GM18499 (cell line): ENCODE data around the gene SYT1.
"Not testable (repeated sequence)": the region's sequence is repeated elsewhere in the genome, so short reads cannot be mapped to it uniquely, and the experiment has no call there.

ENCODE experiments used
- ATAC-seq: cut with Tn5 transposase; IDR thresholded peaks from one replicate; pipeline ENCODE4 v1.9.1; 2021; ENCODE audit warnings: moderate number of reproducible peaks; ENCODE audit not compliant: insufficient read depth, unreplicated experiment

Gene SYT1

GRCh38 chr12:78964521-78964920, 99.9 kb downstream of the SYT1 start:
- ATAC-seq = no peak

- no peak for ATAC-seq
Observed at GRCh38 chr12:78966062-78966461, 101.5 kb downstream of the SYT1 start.

- ATAC-seq = no peak
Observed at GRCh38 chr12:78966926-78967325, 102.4 kb downstream of the SYT1 start.

- ATAC-seq = no peak
Observed at GRCh38 chr12:78968226-78968625, 103.7 kb downstream of the SYT1 start.

GRCh38 chr12:78970041-78970440, 105.5 kb downstream of the SYT1 start:
- ATAC-seq = no peak

- ATAC-seq = no peak
Observed at GRCh38 chr12:78977304-78977867, 112.8 kb downstream of the SYT1 start.

GRCh38 chr12:78994168-78994791, 129.7 kb downstream of the SYT1 start:
- ATAC-seq = no peak

- ATAC-seq = no peak
Observed at GRCh38 chr12:79000501-79000900, 135.9 kb downstream of the SYT1 start.

- ATAC-seq = no peak
Observed at GRCh38 chr12:79001404-79001803, 136.8 kb downstream of the SYT1 start.

- ATAC-seq = no peak
Observed at GRCh38 chr12:79006306-79006705, 141.7 kb downstream of the SYT1 start.

GRCh38 chr12:79008591-79008990, 144.0 kb downstream of the SYT1 start:
- ATAC-seq = no peak

- ATAC-seq = no peak
Observed at GRCh38 chr12:79012636-79013035, 148.1 kb downstream of the SYT1 start.

GRCh38 chr12:79016181-79016580, 151.6 kb downstream of the SYT1 start:
- no peak for ATAC-seq

- no peak for ATAC-seq
Observed at GRCh38 chr12:79019672-79020071, 155.1 kb downstream of the SYT1 start.

GRCh38 chr12:79020106-79020505, 155.5 kb downstream of the SYT1 start:
- ATAC-seq = no peak

GRCh38 chr12:79021021-79021420, 156.4 kb downstream of the SYT1 start:
- ATAC-seq = no peak

GRCh38 chr12:79023261-79023660, 158.7 kb downstream of the SYT1 start:
- no peak for ATAC-seq

- ATAC-seq = no peak
Observed at GRCh38 chr12:79023784-79024183, 159.2 kb downstream of the SYT1 start.

GRCh38 chr12:79033788-79034187, 169.2 kb downstream of the SYT1 start:
- ATAC-seq = no peak

GRCh38 chr12:79044748-79045147, 180.2 kb downstream of the SYT1 start:
- not testable (repeated sequence) for ATAC-seq

- ATAC-seq = not testable (repeated sequence)
Observed at GRCh38 chr12:79045149-79045703, 180.7 kb downstream of the SYT1 start.

GRCh38 chr12:79046021-79046420, 181.4 kb downstream of the SYT1 start:
- ATAC-seq = no peak
